GM19099 (cell line): ENCODE data around the gene LRP8.

ENCODE experiments used
- POLR2A ChIP-seq: IDR thresholded peaks from 3 replicates; pipeline ENCODE4 v1.6.1; 2011; ENCODE audit warnings: low read depth; ENCODE audit not compliant: insufficient read length; ENCODE audit errors: extremely low read depth

LRP8 gene

GRCh38 chr1:53346814-53347176, 18.9 kb upstream of the LRP8 start:
- TF ChIP-seq POLR2A = no peak

- no peak for TF ChIP-seq POLR2A
These were observed 18.3 kb upstream of the LRP8 start for GRCh38 chr1:53345996-53346813.

- no peak for TF ChIP-seq POLR2A
These were observed 17.3 kb upstream of the LRP8 start for GRCh38 chr1:53344921-53345838.

GRCh38 chr1:53343831-53344668, 16.2 kb upstream of the LRP8 start:
- TF ChIP-seq POLR2A = no peak

GRCh38 chr1:53342735-53343470, 15.0 kb upstream of the LRP8 start:
- TF ChIP-seq POLR2A = no peak

- no peak for TF ChIP-seq POLR2A
These were observed 14.3 kb upstream of the LRP8 start for GRCh38 chr1:53341961-53342707.

GRCh38 chr1:53341521-53341895, 13.6 kb upstream of the LRP8 start:
- no peak for TF ChIP-seq POLR2A

GRCh38 chr1:53340660-53341520, 13.0 kb upstream of the LRP8 start:
- TF ChIP-seq POLR2A = no peak

GRCh38 chr1:53339736-53340635, 12.1 kb upstream of the LRP8 start:
- TF ChIP-seq POLR2A = no peak

GRCh38 chr1:53338423-53338822, 10.6 kb upstream of the LRP8 start:
- TF ChIP-seq POLR2A = no peak

- no peak for TF ChIP-seq POLR2A
These were observed 9.6 kb upstream of the LRP8 start for GRCh38 chr1:53337499-53337898.

- no peak for TF ChIP-seq POLR2A
These were observed 8.3 kb upstream of the LRP8 start for GRCh38 chr1:53336146-53336545.
